NCI-H1694 (cell line): ENCODE data around the gene MYT1.

Source experiments
- DNase-seq: peaks from one replicate; lab custom pipeline; 2025; lab: John Stamatoyannopoulos, UW

Gene MYT1

DNA sequence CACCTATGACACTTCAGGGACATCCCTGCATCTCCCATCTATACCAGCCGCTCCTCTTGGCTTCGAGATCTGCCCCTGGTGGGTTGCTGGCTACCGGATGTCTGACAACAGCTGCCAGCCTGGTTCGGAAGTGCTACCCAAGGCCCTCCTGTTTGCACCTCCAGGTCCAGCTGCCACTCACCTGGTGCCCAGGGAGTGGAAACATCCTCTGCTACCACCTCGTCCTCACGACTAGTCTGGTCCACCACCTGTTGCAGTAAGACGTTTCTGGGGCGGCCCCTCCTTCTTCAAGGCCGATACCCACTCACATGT lies 83.0 kb downstream of the MYT1 start:
- DNase-seq = no peak

DNA sequence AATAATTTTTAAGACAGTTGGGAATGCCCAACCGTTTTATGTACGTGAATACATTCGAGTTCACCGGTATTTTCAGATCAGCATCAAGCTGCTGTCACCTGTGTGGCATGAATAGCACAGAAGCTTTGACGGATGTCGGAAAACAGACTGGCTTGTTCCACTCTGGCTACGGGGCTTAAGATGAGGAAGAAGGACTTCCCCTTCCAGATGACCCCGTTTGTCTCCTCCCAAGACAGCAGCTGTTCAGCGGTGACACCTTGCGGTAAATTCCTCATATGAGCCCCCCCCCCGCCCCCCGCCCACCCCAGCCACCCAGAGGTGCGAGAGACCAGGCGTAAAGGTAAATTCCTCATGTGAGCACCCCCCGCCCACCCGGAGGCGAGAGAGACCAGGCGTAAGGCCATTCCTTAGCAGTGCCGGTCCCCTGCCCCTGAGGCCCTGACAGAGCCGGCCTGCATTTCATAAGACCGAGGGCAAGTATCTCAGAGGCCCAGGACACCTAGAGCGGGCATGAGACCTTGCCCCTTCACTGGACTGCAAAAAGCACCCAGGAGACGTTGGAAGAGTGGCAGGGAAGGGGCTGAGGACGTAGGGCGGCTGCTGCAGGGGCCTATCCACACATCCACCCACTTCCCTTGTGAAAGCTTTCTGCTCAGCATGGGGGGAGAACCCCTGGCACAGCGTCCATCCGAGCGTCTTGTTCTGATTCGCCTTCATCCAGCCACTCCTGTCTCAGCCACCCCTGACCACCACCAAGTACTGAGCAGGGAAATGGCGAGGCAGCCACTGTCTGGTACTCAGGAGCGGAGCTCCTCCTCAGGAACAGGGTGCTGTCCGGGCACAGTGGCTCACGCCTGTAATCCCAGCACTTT lies 84.0 kb downstream of the MYT1 start:
- no peak for DNase-seq

DNA sequence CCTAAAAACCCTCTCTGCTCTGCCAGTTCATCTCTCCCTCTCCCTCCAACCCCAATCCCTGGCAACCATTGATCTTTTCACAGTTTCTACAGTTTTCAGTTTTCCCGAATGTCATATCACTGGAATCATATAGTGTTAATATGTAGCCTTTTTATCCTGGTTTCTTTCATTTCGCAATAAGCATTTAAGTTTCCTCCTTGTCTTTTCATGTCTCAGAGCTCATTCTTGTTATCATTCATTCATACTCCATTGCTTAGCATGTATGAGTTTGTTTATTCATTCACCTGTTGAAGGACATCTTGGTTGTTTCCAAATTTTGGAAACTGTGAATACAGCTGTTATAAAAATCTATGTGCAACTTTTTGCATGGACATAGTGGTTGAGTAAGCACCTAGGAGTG lies 85.8 kb downstream of the MYT1 start:
- no peak for DNase-seq

- DNase-seq = no peak
These were observed 88.7 kb downstream of the MYT1 start for GRCh38 chr20:64253000-64253383.

DNA sequence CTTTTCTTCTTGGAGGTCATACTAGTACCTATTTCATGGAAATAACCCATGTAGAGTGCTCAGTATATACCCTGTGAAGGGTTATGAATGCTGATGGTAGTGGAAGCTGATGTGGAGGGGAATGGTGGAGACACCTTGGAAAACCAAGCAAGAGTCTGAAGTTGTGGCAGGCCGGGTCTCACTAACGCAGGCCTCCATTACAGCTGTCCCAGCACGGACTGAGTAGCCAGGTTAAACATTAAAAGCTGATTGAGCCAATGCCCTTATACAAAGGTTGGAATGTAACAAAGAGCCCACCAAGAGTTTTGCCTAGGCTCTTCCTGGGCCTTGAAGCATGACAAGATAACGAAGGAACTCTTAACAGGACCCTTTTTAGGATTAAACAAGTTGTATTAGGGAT lies 89.2 kb downstream of the MYT1 start:
- no peak for DNase-seq

DNA sequence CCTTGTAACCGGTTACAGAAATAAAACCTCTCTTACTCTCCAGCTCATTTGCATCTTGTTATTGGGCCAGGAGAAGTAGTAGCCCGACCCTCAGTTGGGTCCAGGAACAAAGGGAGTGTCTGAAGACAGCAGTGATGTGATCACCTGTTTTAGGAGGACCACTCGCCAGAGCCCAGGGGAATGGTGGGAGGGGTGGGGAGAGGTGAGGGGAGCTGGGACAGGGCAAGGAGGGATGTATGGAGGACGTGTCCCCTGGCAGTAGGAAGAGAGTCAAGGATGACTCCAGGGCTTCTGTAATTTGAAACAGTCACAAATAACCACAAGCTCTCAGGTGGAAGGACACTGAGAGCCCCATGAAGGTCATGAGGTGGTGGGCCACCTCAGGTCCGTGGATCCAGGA lies 89.9 kb downstream of the MYT1 start:
- no peak for DNase-seq

DNA sequence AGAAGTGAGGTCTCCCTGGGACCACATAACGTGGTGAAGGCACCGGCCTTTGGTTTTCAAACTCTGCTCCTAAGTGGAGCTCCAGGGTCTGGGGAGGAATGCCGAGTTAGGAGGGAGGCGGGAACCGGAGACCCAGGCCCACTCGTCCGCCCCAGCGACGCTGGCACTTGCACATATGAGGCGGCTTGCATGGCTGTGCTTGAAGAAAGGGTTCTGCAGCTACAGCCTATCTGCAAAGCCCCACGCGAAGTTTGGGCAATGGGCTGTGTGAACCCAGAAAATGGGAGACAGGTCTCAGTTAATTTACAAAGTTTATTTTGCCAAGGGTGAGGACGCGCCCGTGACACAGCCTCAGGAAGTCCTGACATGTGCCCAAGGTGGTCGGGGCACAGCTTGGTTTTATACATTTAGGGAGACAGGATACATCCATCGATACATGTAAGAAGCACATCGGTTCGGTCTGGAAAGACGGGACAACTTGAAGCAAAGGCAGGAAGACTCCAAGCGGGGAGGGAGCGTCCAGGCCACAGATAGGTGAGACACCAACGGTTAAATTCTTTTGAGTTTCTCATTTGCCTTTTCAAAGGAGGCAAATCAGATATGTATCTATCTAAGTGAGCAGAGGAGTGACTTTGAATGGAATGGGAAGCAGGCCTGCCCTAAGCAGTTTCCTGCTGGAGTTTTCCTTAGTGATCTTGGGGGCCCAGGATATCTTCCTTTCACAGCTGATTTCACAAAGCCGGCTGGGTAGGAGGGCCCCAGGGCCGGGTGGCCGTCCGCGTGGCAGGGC lies 90.5 kb downstream of the MYT1 start:
- DNase-seq = no peak

- peak; percentile 31 for DNase-seq
These were observed 91.4 kb downstream of the MYT1 start, which contains the start of gene PCMTD2 for GRCh38 chr20:64255361-64256281. Gene PCMTD2 (plus strand): TSS chr20:64255748. CDS start chr20:64259966, 4,218 bp downstream.

GRCh38 chr20:64256282-64256935 lies 92.2 kb downstream of the MYT1 start:
- DNase-seq = no peak

DNA sequence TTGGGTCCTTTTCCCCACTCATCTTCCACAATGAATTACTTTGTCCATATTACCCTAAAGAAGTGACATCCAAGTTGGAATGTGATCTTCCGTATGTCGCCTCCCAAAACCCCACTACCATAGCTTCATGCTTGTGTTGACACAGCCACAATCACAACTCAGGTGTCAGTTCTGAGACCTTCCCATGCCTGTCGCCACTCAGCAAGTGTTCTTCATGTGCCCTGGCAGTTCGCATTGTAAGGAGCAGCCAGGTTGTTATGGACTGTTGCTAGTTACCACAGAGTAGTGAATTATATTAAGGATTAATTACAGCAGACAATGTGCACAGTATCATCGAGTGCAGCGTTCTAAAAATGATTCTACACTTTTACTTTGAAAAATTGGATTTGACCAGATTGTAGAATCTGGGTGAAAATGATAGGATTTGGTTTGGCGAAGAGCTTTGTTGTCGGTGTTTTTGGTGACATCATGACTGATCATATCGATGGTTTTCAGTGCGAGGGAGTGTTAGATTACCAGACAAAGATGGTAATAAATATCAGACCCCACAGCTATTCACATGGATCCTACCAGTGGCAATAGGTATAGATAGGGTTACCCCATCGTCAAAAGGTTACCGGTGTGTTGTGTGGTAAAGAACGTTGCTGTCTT lies 93.0 kb downstream of the MYT1 start:
- no peak for DNase-seq

GRCh38 chr20:64258071-64258823 lies 94.0 kb downstream of the MYT1 start:
- no peak for DNase-seq

DNA sequence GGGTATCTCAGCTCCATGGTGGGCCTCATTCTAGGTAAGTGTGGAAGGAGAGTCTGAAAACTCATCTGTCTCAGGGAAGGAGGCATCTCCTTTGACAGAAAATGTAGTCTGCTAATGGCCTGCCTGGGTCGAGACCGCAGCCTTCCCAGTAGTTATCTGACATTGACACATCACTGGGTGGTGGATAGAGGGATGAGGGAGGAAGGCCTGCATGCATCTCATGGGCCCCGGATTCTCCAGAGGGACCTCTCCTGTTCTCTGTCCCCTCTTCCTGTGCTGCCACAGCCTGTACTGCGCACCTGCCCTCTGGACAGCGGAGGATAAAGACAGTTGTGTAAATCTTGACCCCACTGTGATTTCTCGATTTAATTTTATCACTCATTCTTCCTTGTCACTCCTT lies 96.0 kb downstream of the MYT1 start:
- no peak for DNase-seq

DNA sequence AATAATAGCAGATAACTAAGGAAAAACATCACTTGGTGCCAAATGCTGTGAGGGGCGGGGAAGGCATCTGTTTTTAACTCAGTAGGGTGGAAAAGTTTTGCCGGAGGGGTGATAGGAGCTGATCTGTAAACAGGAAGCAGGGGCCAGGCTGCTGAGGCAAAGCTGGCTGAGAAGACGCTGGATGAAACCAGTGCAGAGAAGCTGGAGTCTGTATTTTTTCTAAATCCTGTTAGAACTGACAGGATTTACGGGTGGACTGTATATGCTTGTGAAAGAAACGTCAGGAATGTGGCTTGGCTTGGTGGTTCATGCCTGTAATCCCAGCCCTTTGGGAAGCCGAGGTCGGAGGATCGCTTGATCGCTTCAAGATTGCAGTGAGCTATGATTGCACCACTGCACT lies 96.9 kb downstream of the MYT1 start:
- DNase-seq = no peak

GRCh38 chr20:64264091-64264490 lies 99.8 kb downstream of the MYT1 start:
- DNase-seq = no peak

- DNase-seq = no peak
These were observed 100.9 kb downstream of the MYT1 start for GRCh38 chr20:64265201-64265600.

- DNase-seq = no peak
These were observed 102.7 kb downstream of the MYT1 start for GRCh38 chr20:64266988-64267387.

- no peak for DNase-seq
These were observed 103.9 kb downstream of the MYT1 start for GRCh38 chr20:64268174-64268573.

- no peak for DNase-seq
These were observed 105.6 kb downstream of the MYT1 start for GRCh38 chr20:64269604-64270411.

- DNase-seq = no peak
These were observed 107.4 kb downstream of the MYT1 start for GRCh38 chr20:64271636-64272035.

DNA sequence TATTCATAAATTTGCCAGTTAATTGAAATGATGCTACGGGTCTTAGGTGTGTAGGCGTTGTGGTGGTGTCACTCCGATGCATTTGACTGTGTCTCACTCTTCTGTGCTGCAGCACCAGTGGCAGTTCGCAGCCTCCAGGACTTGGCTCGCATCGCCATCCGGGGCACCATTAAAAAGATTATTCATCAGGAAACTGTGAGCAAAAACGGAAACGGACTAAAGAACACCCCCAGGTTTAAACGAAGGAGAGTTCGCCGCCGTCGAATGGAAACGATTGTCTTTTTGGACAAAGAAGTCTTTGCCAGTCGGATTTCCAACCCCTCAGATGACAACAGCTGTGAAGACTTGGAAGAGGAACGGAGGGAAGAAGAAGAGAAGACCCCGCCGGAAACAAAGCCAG lies 108.9 kb downstream of the MYT1 start:
- DNase-seq = no peak
